Measurements from ENCODE around the gene NME3. TPM values are rescaled to one million over a fixed set of nuclear protein-coding genes. Genes with fewer than 3 reads are reported as not detected.

Gene NME3
- 43.1 TPM for total RNA-seq

GRCh38 chr16:1771188-1771863, at the start of gene NME3:
Gene NME3 (minus strand): TSS chr16:1771543. CDS start chr16:1771534, 9 bp downstream.

GRCh38 chr16:1793578-1794220, 22.4 kb upstream of the NME3 start, which contains the start of gene IGFALS:
Gene IGFALS (minus strand): TSS chr16:1793705. CDS start chr16:1793652, 53 bp downstream.

GRCh38 chr16:1782408-1783264, 11.3 kb upstream of the NME3 start, which contains the start of the genes NUBP2 and SPSB3:
Gene NUBP2 (plus strand): TSS chr16:1782960. CDS start chr16:1783021, 61 bp downstream.
Gene SPSB3 (minus strand): TSS chr16:1782571. CDS start chr16:1781483, 1,088 bp downstream.

GRCh38 chr16:1772908-1773702, 1.8 kb upstream of the NME3 start, which contains the start of gene MRPS34:
Gene MRPS34 (minus strand): TSS chr16:1773134. CDS start chr16:1773119, 15 bp downstream.

GRCh38 chr16:1772362-1772907, 1.1 kb upstream of the NME3 start, which contains the start of gene EME2:
Gene EME2 (plus strand): TSS chr16:1772810. CDS start chr16:1773228, 418 bp downstream.

Small RNA genes within 50 kb of the gene (small RNA-seq; reads per million reads assigned to genes)
- gene MIR3177 (ENCODE audit: low replicate concordance), result not detected

Other genes with a start within 250 kb of the NME3 start
- 27.7 TPM for gene TMEM204, start 237.9 kb downstream of the NME3 start, total RNA-seq
- gene IFT140, start 159.5 kb downstream of the NME3 start, total RNA-seq, result 68.0 TPM
- 17.2 TPM for gene CRAMP1, start 159.2 kb downstream of the NME3 start, total RNA-seq
- gene JPT2, start 93.3 kb downstream of the NME3 start, total RNA-seq, result 44.8 TPM
- 65.9 TPM for gene MAPK8IP3, start 65.3 kb downstream of the NME3 start, total RNA-seq
- gene EME2, start 1.3 kb upstream of the NME3 start, total RNA-seq, result 20.1 TPM
- 63.4 TPM for gene MRPS34, start 1.6 kb upstream of the NME3 start, total RNA-seq
- 78.3 TPM for gene SPSB3, start 11.0 kb upstream of the NME3 start, total RNA-seq
- gene NUBP2, start 11.4 kb upstream of the NME3 start, total RNA-seq, result 70.1 TPM
- gene IGFALS, start 22.2 kb upstream of the NME3 start, total RNA-seq, result 7.0 TPM
- 73.6 TPM for gene HAGH, start 55.3 kb upstream of the NME3 start, total RNA-seq
- gene FAHD1, start 55.7 kb upstream of the NME3 start, total RNA-seq, result 98.6 TPM
- gene MEIOB, start 100.6 kb upstream of the NME3 start, total RNA-seq, result 0.29 TPM
- 1.2 TPM for gene HS3ST6, start 146.9 kb upstream of the NME3 start, total RNA-seq
- 22.4 TPM for gene MSRB1, start 171.7 kb upstream of the NME3 start, total RNA-seq
- 33.3 TPM for gene RPL3L, start 183.1 kb upstream of the NME3 start, total RNA-seq
- gene NDUFB10, start 188.0 kb upstream of the NME3 start, total RNA-seq, result 130 TPM
- 2,517 TPM for gene RPS2, start 193.3 kb upstream of the NME3 start, total RNA-seq
- not detected for gene RNF151, start 195.3 kb upstream of the NME3 start, total RNA-seq
- gene TBL3, start 200.5 kb upstream of the NME3 start, total RNA-seq, result 32.2 TPM
- gene NOXO1, start 209.9 kb upstream of the NME3 start, total RNA-seq, result 0.47 TPM
- gene GFER, start 212.7 kb upstream of the NME3 start, total RNA-seq, result 24.6 TPM
- gene SYNGR3, start 218.4 kb upstream of the NME3 start, total RNA-seq, result 3.2 TPM
- gene ZNF598, start 238.3 kb upstream of the NME3 start, total RNA-seq, result 20.9 TPM
- 7.0 TPM for gene NPW, start 248.2 kb upstream of the NME3 start, total RNA-seq